HG03108 (cell line): ENCODE measurements around the gene HMCN1.

Experiments
- ATAC-seq: cut with Tn5 transposase; IDR thresholded peaks from one replicate; pipeline ENCODE4 v1.9.1; 2021; ENCODE audit warnings: moderate library complexity; ENCODE audit not compliant: unreplicated experiment

The HMCN1 gene

GRCh38 chr1:185895208-185895900 lies 161.2 kb downstream of the HMCN1 start:
- ATAC-seq, result no peak

GRCh38 chr1:185896863-185897262 lies 162.7 kb downstream of the HMCN1 start:
- ATAC-seq, result no peak

- ATAC-seq, result no peak
Observed at GRCh38 chr1:185906186-185906585, 172.0 kb downstream of the HMCN1 start.

GRCh38 chr1:185907246-185907645 lies 173.1 kb downstream of the HMCN1 start:
- ATAC-seq, result no peak

- no peak for ATAC-seq
Observed at GRCh38 chr1:185911978-185912377, 177.8 kb downstream of the HMCN1 start.

GRCh38 chr1:185912504-185912903 lies 178.3 kb downstream of the HMCN1 start:
- no peak for ATAC-seq

- no peak for ATAC-seq
Observed at GRCh38 chr1:185914089-185914488, 179.9 kb downstream of the HMCN1 start.

- no peak for ATAC-seq
Observed at GRCh38 chr1:185916861-185917260, 182.7 kb downstream of the HMCN1 start.

GRCh38 chr1:185917646-185918045 lies 183.5 kb downstream of the HMCN1 start:
- ATAC-seq, result no peak

- ATAC-seq, result no peak
Observed at GRCh38 chr1:185920602-185921001, 186.4 kb downstream of the HMCN1 start.

GRCh38 chr1:185921636-185922035 lies 187.4 kb downstream of the HMCN1 start:
- ATAC-seq, result no peak

GRCh38 chr1:185926588-185926987 lies 192.4 kb downstream of the HMCN1 start:
- no peak for ATAC-seq

GRCh38 chr1:185929776-185930175 lies 195.6 kb downstream of the HMCN1 start:
- ATAC-seq, result no peak

GRCh38 chr1:185931438-185931837 lies 197.2 kb downstream of the HMCN1 start:
- no peak for ATAC-seq

GRCh38 chr1:185933580-185933979 lies 199.4 kb downstream of the HMCN1 start:
- no peak for ATAC-seq

- ATAC-seq, result no peak
Observed at GRCh38 chr1:185934476-185935189, 200.4 kb downstream of the HMCN1 start.

- ATAC-seq, result no peak
Observed at GRCh38 chr1:185935360-185935759, 201.2 kb downstream of the HMCN1 start.

GRCh38 chr1:185936641-185937040 lies 202.4 kb downstream of the HMCN1 start:
- ATAC-seq, result no peak

GRCh38 chr1:185938396-185938795 lies 204.2 kb downstream of the HMCN1 start:
- ATAC-seq, result no peak

- ATAC-seq, result no peak
Observed at GRCh38 chr1:185939142-185939541, 205.0 kb downstream of the HMCN1 start.

- ATAC-seq, result no peak
Observed at GRCh38 chr1:185942961-185943360, 208.8 kb downstream of the HMCN1 start.

- ATAC-seq, result no peak
Observed at GRCh38 chr1:185956881-185957280, 222.7 kb downstream of the HMCN1 start.
